GM12872 (cell line): ENCODE results near the gene PIM2.

Experiments
- TF ChIP-seq, protein P1 (sequence below): IDR thresholded peaks from 3 replicates; pipeline ENCODE4 v1.5.1; 2011; ENCODE audit warnings: low read depth, mild to moderate bottlenecking, low read length, moderate library complexity; ENCODE audit not compliant: insufficient read depth

Gene PIM2

DNA sequence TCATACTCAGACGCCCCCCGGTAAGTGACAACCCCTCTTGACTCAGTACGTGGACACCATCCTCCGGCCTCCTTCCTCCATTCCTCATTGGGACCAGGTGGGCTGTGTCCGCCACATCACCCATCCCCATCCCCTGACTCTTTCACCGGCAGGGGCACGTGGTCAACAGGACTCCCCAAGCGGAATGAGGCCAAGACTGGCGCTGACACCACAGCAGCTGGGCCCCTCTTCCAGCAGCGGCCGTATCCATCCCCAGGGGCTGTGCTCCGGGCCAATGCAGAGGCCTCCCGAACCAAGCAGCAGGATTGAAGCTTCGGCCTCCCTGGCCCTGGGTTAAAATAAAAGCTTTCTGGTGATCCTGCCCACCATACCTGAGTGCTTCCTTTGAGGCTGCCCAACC, 16.0 kb downstream of the PIM2 start:
- TF ChIP-seq, protein P1, sequence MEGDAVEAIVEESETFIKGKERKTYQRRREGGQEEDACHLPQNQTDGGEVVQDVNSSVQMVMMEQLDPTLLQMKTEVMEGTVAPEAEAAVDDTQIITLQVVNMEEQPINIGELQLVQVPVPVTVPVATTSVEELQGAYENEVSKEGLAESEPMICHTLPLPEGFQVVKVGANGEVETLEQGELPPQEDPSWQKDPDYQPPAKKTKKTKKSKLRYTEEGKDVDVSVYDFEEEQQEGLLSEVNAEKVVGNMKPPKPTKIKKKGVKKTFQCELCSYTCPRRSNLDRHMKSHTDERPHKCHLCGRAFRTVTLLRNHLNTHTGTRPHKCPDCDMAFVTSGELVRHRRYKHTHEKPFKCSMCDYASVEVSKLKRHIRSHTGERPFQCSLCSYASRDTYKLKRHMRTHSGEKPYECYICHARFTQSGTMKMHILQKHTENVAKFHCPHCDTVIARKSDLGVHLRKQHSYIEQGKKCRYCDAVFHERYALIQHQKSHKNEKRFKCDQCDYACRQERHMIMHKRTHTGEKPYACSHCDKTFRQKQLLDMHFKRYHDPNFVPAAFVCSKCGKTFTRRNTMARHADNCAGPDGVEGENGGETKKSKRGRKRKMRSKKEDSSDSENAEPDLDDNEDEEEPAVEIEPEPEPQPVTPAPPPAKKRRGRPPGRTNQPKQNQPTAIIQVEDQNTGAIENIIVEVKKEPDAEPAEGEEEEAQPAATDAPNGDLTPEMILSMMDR, result no peak

DNA sequence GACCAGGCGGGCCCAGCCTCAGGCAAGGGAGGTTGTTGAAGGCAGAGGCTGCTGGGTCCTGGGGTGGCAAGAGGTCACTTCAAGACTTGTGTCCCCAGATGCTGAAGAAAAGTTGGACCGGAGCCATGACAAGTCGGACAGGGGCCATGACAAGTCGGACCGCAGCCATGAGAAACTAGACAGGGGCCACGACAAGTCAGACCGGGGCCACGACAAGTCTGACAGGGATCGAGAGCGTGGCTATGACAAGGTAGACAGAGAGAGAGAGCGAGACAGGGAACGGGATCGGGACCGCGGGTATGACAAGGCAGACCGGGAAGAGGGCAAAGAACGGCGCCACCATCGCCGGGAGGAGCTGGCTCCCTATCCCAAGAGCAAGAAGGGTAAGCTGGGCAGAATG, 16.7 kb downstream of the PIM2 start:
- TF ChIP-seq, protein P1, result no peak

- TF ChIP-seq, protein P1, result no peak
These were observed 17.8 kb downstream of the PIM2 start for GRCh38 chrX:48901069-48901468.

DNA sequence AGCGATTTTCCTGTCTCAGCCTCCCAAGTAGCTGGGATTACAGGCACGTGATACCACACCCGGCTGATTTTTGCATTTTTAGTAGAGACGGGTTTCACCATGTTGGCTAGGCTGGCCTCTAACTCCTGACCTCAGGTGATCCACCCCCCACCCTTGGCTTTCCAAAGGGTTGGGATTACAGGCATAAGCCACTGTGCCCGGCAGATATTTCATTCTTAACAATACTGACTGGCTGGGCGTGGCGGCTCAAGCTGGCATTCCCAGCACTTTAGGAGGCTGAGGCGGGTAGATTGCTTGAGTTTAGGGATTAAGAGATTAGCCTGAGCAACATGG, 19.8 kb downstream of the PIM2 start:
- TF ChIP-seq, protein P1, result no peak

GRCh38 chrX:48897625-48898306, 21.1 kb downstream of the PIM2 start, which contains the start of the genes PQBP1 and TIMM17B:
Gene PQBP1, plus strand, starts transcription at chrX:48897930. Its CDS starts 580 bp downstream, at chrX:48898510.
Gene TIMM17B, minus strand, starts transcription at chrX:48897768. Its CDS starts 19 bp downstream, at chrX:48897749.
- TF ChIP-seq, protein P1, result no peak

DNA sequence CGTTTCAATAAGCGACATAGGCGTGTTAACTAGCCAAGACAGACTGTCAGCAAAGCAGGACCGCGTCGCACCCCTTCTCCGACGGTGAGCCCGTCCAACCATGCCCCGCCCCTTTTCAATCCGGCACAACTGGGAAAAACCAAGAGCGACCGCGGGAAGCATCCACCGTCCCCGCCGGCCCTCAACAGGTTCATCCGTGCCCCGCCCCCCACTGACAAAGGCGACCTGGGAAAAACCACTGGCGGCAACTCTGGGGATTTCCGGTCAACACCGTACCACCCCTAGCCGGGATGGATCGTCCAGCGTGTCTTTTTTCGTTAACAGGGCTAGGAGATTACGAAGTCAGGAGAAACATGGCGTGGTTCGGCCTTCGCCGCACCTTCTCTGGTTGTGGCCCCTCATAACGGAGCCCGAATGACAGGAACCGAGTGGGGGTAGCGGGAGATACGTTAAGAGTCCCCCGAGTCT, 21.6 kb downstream of the PIM2 start:
- TF ChIP-seq, protein P1, result no peak

DNA sequence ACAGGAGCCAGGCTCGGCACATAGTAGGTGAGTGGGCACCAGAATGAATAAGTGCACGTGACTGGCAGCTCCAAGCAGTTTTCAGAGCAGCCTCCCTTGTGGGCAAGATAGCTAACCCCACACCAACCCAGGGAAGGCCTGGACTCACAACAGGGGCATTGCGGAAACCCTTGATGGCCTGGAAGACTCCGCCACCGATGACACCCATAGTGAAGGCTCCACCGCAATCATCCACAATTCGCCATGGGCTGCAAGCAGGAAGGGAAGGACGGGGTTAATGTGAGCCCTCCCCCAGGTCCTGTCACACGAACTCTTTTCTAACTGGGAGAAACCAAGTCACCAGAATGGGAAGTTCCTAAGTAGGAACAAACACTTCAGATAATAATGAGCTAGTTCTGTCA, 22.2 kb downstream of the PIM2 start:
- TF ChIP-seq, protein P1, result no peak
